Nephron (organoid): ENCODE results near the gene C1QTNF5.

ENCODE experiments used
- H3K27ac Mint-ChIP-seq, 3 experiments: 2 replicates each; pipeline ENCODE4 v1.8.0; 2020; ENCODE audit warnings: mixed read lengths in 3 of 3, mild to moderate bottlenecking in 2 of 3, moderate library complexity in 1 of 3
- H3K27me3 Mint-ChIP-seq: 2 replicates; pipeline ENCODE4 v1.8.0; 2021; ENCODE audit warnings: low read depth, mild to moderate bottlenecking, moderate library complexity, mixed read lengths
- H3K36me3 Mint-ChIP-seq: 2 replicates; pipeline ENCODE4 v1.8.0; 2020; ENCODE audit warnings: low read depth, mixed read lengths
- H3K4me1 Mint-ChIP-seq: 2 replicates; pipeline ENCODE4 v1.8.0; 2020; ENCODE audit warnings: mixed read lengths
- H3K4me3 Mint-ChIP-seq, 3 experiments: 2 replicates each; pipeline ENCODE4 v1.8.0; 2020; ENCODE audit warnings: mild to moderate bottlenecking in 3 of 3, mixed read lengths in 3 of 3, moderate library complexity in 2 of 3
- H3K9me3 Mint-ChIP-seq: 2 replicates; pipeline ENCODE4 v1.8.0; 2020; ENCODE audit warnings: mixed read lengths
- CTCF ChIP-seq, 3 experiments: fragments of 200-600 bp; sonication (generic); IDR thresholded peaks; one replicate each; pipeline ENCODE4 v1.5.0; 2021; ENCODE audit warnings: antibody characterized with exemption in 3 of 3; ENCODE audit not compliant: unreplicated experiment in 3 of 3

Gene C1QTNF5

DNA sequence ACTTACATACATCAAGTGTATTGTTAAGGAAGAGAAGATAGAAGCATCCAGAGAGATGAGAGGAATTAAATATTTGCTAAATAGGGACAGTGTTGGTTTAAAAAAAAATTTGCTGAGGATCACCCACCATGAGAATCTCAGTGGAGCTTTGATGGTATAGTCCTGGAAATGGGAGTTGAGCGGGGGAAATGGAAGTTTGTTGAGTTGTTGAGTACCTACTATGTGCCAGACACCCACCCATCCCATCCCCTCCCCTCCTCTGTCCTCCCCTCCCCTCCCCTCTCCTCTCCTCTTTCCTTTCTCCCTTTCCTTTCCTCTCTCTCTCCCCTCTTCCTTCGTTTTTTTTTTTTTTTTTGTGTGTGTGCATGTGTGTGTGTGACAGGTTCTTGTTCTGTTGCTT lies 10.5 kb upstream of the C1QTNF5 start:
- Mint-ChIP-seq H3K36me3 (peaks cover 3% of the 10 kb centered on the region), H3K4me3 (no peak overlapping the region), H3K9me3 (no peaks in the 10 kb centered on the region), H3K27ac (peak overlapping the region in 2 of 3 experiments; percentile 59 to 84), H3K4me1 (peaks cover 32% of the 10 kb centered on the region), H3K27me3 (peaks cover 41% of the 10 kb centered on the region)
- TF ChIP-seq CTCF (IDR thresholded peaks at IDR 0.05; ENCODE audit: unreplicated experiment in 3 of 3) = no peak

DNA sequence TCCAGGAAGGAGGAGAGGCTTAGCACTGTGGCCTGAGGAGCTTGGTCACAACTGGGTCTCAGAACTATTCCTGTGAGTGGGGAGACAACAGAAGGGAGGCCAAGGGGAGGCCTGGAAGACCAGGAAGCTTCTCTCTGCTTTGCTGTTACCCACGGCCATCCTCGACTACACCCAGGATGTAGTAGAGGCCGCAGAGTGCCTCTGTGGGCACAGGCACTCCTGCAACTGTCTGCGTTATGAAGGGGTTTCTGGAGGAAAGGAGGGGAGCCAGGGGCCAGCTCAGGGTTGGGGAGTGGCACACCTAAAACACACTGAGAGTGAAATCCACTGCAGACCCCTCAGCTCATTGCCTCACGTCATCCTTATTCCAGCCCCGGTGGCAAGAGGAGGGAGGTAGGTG lies 9.6 kb upstream of the C1QTNF5 start:
- Mint-ChIP-seq H3K4me1 (peaks cover 29% of the 10 kb centered on the region), H3K9me3 (no peaks in the 10 kb centered on the region), H3K4me3 (no peak overlapping the region), H3K27ac (no peak overlapping the region), H3K36me3 (no peaks in the 10 kb centered on the region), H3K27me3 (peaks cover 41% of the 10 kb centered on the region)
- TF ChIP-seq CTCF (IDR thresholded peaks at IDR 0.05; ENCODE audit: unreplicated experiment in 3 of 3) = no peak

DNA sequence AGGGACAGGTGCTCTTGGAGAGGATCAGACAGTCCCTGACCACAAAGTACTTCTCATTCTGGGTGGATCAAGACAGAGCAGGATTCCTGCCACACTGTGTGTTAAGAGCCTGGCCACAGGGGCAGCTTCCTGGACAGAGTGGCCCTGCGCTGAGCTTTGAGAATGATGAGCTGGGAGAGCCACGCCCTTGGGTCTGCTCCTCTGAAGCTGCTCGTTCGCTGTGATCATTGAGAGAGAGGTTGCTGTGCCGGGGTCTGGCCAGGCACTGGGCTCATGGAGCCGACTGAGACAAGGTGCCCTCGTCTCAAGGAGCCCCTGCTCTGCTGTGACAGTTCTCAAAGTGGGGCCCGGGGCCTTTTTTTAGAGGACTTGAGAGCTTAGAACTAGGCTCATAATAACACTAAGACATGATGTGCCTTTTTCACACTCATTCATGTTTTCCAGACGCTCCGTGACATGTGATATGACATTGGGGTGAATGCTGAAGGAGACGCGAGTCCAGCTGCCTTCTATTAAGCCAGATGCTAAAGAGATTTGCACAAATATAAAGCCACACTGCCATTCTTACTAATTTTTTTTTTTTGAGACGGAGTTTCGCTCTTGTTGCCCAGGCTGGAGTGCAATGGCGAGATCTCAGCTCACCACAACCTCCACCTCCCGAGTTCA lies 7.4 kb upstream of the C1QTNF5 start:
- Mint-ChIP-seq H3K4me3 (no peak overlapping the region), H3K27ac (peak overlapping the region in 2 of 3 experiments; percentile 17 to 48), H3K9me3 (no peaks in the 10 kb centered on the region), H3K36me3 (no peaks in the 10 kb centered on the region), H3K4me1 (peaks cover 25% of the 10 kb centered on the region), H3K27me3 (peaks cover 60% of the 10 kb centered on the region)
- TF ChIP-seq CTCF (IDR thresholded peaks at IDR 0.05; ENCODE audit: unreplicated experiment in 3 of 3) = no peak

DNA sequence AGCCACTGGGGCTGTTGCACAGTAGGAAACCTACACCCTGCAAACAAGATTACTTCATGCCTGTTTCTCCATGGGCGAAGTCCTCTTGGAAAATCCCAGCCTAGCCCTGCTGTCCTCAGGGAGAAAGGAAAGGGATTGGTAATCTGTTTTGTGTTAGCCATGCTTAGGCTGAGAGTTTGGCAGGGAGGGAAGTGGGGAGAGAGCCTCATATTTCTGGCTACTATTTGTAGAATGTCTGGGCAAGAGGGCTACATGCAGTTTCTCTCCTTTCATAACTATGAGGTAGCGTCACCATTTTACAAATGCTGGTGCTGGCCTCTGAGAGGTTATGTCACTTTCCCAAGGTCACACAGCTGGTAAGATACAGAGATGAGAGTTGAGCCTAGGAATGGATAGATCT lies 6.6 kb upstream of the C1QTNF5 start:
- Mint-ChIP-seq H3K9me3 (no peaks in the 10 kb centered on the region), H3K36me3 (no peaks in the 10 kb centered on the region), H3K4me3 (no peak overlapping the region), H3K4me1 (peaks cover 19% of the 10 kb centered on the region), H3K27ac (peak overlapping the region in 2 of 3 experiments; percentile 17 to 59), H3K27me3 (peaks cover 63% of the 10 kb centered on the region)
- no peak for TF ChIP-seq CTCF (IDR thresholded peaks at IDR 0.05; ENCODE audit: unreplicated experiment in 3 of 3)

DNA sequence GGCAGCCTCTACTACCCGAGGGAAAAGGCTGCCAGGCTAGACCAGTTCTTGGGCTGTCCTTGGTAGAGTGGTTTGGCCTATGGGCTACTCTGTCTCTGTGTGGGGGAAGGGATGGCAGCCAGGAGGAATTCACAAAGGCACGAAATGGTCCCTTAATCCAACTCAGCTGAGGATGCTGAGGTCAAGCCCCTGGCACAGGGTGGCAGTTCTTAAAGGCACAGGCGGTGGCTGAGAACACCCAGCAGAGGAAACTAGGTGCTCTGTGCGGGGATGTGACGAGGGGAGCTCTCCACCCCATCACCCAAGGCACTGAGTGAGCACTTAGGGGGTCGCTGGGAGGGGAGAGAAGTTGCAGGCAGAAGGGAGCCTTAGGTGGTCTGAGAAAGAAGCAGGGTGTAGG lies 5.9 kb upstream of the C1QTNF5 start, which contains the start of gene MFRP:
MFRP (minus strand) TSS at position 101 of the 400 bp plus-strand sequence. CDS start 192 bp downstream, outside the sequence.
- peak within 1 kb of the TSS in 2 of 3 experiments; percentile 17 to 59 for H3K27ac Mint-ChIP-seq
- TF ChIP-seq CTCF (IDR thresholded peaks at IDR 0.05; ENCODE audit: unreplicated experiment in 3 of 3) = no peak
- no peak within 1 kb of the TSS for H3K4me3 Mint-ChIP-seq
- H3K4me1 Mint-ChIP-seq = peaks cover 19% of the 10 kb centered on the region
- peaks cover 66% of the 10 kb centered on the region for H3K27me3 Mint-ChIP-seq
- no peaks in the 10 kb centered on the region for H3K9me3 Mint-ChIP-seq
- no peaks in the 10 kb centered on the region for H3K36me3 Mint-ChIP-seq

GRCh38 chr11:119345685-119346084 lies 5.0 kb upstream of the C1QTNF5 start:
- Mint-ChIP-seq H3K4me3 (no peak overlapping the region), H3K4me1 (peaks cover 20% of the 10 kb centered on the region), H3K9me3 (no peaks in the 10 kb centered on the region), H3K27ac (no peak overlapping the region), H3K27me3 (peaks cover 70% of the 10 kb centered on the region), H3K36me3 (no peaks in the 10 kb centered on the region)
- TF ChIP-seq CTCF (IDR thresholded peaks at IDR 0.05; ENCODE audit: unreplicated experiment in 3 of 3) = no peak
